Gastroesophageal sphincter (tissue), 4 donors: ENCODE results near the gene SNX9. TPM values are rescaled to one million over a fixed set of nuclear protein-coding genes. Genes with fewer than 3 reads are reported as not detected.
A peak's percentile ranks its signal among the peaks of the same experiment; 100 is the strongest.

Experiments
- ATAC-seq: fragments of 150-250 bp; one replicate; pipeline ENCODE4 v1.9.1; 2016; ENCODE audit warnings: mild to moderate bottlenecking, moderate library complexity
- H3K27ac ChIP-seq, 4 donors: fragments of 200-600 bp; sonication (generic) in 3 of 4; 1 replicate in 3 of 4; 2 replicates in 1 of 4; pipeline ENCODE4 v1.5.1; 2016 to 2019
- H3K27me3 ChIP-seq: fragments of 200-600 bp; sonication (generic); one replicate; pipeline ENCODE4 v1.5.1; 2019
- H3K36me3 ChIP-seq, 2 donors: fragments of 200-600 bp; sonication (generic); one replicate each; pipeline ENCODE4 v1.5.1; 2019; ENCODE audit warnings: control low read depth in 1 of 2
- H3K4me1 ChIP-seq, 3 donors: fragments of 200-600 bp; sonication (generic); 1 replicate in 2 of 3; 2 replicates in 1 of 3; pipeline ENCODE4 v1.5.1; 2016 to 2019; ENCODE audit warnings: control low read depth in 2 of 3
- H3K4me3 ChIP-seq, 2 donors: fragments of 200-600 bp; sonication (generic); one replicate each; pipeline ENCODE4 v1.5.1; 2019; ENCODE audit warnings: mild to moderate bottlenecking in 1 of 2, moderate library complexity in 1 of 2
- H3K9me3 ChIP-seq, 3 donors: fragments of 200-600 bp; sonication (generic); one replicate each; pipeline ENCODE4 v1.5.1; 2017 to 2019; ENCODE audit warnings: control low read depth in 2 of 3
- EP300 ChIP-seq: sonication (generic); formaldehyde crosslinking; IDR thresholded peaks from one replicate; pipeline ENCODE4 v1.6.1; 2017; ENCODE audit warnings: antibody characterized with exemption, mild to moderate bottlenecking
- POLR2A ChIP-seq, 2 donors: fragments of 450-650 bp; IDR thresholded peaks; one replicate each; pipeline ENCODE4 v1.6.1; 2017; ENCODE audit warnings: antibody characterized with exemption in 2 of 2, mild to moderate bottlenecking in 2 of 2, moderate library complexity in 1 of 2
- POLR2AphosphoS5 ChIP-seq: sonication (generic); formaldehyde crosslinking; IDR thresholded peaks from one replicate; pipeline ENCODE4 v1.6.1; 2017; ENCODE audit warnings: antibody characterized with exemption
- WGBS, 2 donors: methylation state at CpG; one replicate each; pipeline ENCODE4 v1.1.5; 2018; ENCODE audit warnings: low coverage in 1 of 2; 5-methylcytosine and 5-hydroxymethylcytosine counted together
- total RNA-seq, 4 donors: library from RNA; depleted of rRNA; stranded (reverse); fragments of >200 nt; gene quantifications; one replicate each; pipeline ENCODE4 v1.1.0, GENCODE V29; 2016
- TF ChIP-seq, protein P1 (sequence below), 4 experiments: fragments of 200-600 bp in 2 of 4; fragments of 450-650 bp in 2 of 4; sonication (generic) in 1 of 4; IDR thresholded peaks; one replicate each; pipeline ENCODE4 v1.5.1; 2017 to 2019; ENCODE audit warnings: antibody characterized with exemption in 4 of 4, mild to moderate bottlenecking in 2 of 4, moderate library complexity in 2 of 4

SNX9 gene
- total RNA-seq, 4 donors from 2014 or later = 68.3 to 101 (median 85.0) TPM

DNA sequence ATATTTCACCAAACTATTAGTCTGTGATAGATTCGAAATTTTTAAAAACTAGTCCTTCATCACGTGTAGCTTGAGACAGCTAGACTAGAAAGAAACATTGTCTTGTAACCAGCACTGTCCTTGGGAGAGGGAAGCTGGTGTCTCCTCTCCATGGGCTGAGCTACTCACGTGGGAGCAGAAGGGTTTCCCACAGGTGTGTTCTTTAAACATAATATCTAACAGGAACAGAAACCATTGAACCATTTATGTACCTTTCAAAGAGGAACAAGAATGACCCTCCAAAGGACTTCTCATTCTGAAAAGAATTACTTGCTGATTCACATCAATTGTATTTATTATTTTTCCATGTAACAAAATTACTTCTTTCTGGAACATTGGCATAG, 86.2 kb downstream of the SNX9 start:
- Histone ChIP-seq H3K27ac (no peak overlapping the region), H3K9me3 (no peaks in the 10 kb centered on the region), H3K36me3 (peaks cover 0 to 68% of the 10 kb centered on the region in 2 donors), H3K27me3 (no peaks in the 10 kb centered on the region), H3K4me3 (no peak overlapping the region), H3K4me1 (peaks cover 0 to 20% (median 8%) of the 10 kb centered on the region in 3 donors)
- TF ChIP-seq EP300 (no peak), POLR2A (IDR thresholded peaks at IDR 0.05) (no peak), POLR2AphosphoS5 (no peak)
- TF ChIP-seq, protein P1, sequence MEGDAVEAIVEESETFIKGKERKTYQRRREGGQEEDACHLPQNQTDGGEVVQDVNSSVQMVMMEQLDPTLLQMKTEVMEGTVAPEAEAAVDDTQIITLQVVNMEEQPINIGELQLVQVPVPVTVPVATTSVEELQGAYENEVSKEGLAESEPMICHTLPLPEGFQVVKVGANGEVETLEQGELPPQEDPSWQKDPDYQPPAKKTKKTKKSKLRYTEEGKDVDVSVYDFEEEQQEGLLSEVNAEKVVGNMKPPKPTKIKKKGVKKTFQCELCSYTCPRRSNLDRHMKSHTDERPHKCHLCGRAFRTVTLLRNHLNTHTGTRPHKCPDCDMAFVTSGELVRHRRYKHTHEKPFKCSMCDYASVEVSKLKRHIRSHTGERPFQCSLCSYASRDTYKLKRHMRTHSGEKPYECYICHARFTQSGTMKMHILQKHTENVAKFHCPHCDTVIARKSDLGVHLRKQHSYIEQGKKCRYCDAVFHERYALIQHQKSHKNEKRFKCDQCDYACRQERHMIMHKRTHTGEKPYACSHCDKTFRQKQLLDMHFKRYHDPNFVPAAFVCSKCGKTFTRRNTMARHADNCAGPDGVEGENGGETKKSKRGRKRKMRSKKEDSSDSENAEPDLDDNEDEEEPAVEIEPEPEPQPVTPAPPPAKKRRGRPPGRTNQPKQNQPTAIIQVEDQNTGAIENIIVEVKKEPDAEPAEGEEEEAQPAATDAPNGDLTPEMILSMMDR (IDR thresholded peaks at IDR 0.05) = no peak
- ATAC-seq = no peak
- whole genome bisulfite sequencing, 2 donors = 86 to 98% methylated on average over 1 to 3 of the region's 3 CpGs

DNA sequence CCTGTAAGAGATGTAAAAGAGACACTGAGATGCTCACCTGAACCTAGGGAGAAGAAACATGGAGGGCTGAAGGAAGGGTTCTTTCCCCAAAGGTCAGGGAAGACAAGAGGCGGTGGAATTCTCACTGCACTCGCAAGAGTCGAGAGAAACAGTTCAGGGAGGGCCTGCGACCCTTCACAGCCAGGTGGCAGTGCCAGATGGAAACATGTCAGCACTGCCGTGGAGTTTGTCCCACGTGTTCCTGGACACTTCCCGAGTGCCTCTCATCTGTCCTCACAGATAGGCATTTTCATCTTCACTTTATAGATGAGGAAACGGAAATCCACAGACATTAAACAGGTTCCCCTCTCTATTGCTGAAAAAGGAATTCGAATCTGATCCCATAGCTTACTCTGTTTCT, 88.2 kb downstream of the SNX9 start:
- no peak overlapping the region for H3K4me3 ChIP-seq
- H3K27me3 ChIP-seq = no peaks in the 10 kb centered on the region
- no peak overlapping the region for H3K27ac ChIP-seq
- 53 to 71% methylated on average over 9 of the region's 9 CpGs for WGBS, 2 donors
- H3K36me3 ChIP-seq = peaks cover 0 to 71% of the 10 kb centered on the region in 2 donors
- H3K9me3 ChIP-seq = no peaks in the 10 kb centered on the region
- peaks cover 0 to 15% (median 8%) of the 10 kb centered on the region in 3 donors for H3K4me1 ChIP-seq
- ATAC-seq = no peak
- no peak for TF ChIP-seq EP300
- TF ChIP-seq, protein P1 (IDR thresholded peaks at IDR 0.05) = peak in 1 of 4 experiments; percentile 27

DNA sequence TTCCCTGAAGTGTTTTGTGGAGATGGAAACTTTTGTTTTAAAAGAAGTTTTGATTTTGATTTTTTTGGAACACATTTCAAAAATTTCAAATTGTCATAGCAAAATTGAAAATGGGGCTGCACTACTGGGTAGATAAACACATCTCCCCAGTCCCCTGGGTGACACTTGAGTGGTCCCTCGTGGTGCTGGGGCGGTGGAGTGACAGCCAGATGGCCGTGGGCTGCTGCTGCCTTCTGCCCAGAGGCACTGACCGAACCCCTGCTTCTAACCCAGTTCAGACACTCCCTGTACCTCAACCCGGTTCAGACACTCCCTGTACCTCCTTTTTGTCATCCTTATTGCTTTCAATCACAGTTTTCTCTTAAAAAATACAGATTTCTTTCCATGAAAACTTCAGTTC, 88.7 kb downstream of the SNX9 start:
- Histone ChIP-seq H3K27ac (peak overlapping the region in 1 of 4 donors; percentile 25), H3K4me1 (peaks cover 0 to 15% (median 8%) of the 10 kb centered on the region in 3 donors), H3K36me3 (peaks cover 0 to 72% of the 10 kb centered on the region in 2 donors), H3K4me3 (no peak overlapping the region), H3K27me3 (no peaks in the 10 kb centered on the region), H3K9me3 (no peaks in the 10 kb centered on the region)
- 42 to 57% methylated on average over 5 of the region's 5 CpGs for WGBS, 2 donors
- TF ChIP-seq, protein P1 (IDR thresholded peaks at IDR 0.05) = no peak
- TF ChIP-seq EP300 (no peak), POLR2AphosphoS5 (no peak), POLR2A (IDR thresholded peaks at IDR 0.05) (no peak)
- no peak for ATAC-seq

DNA sequence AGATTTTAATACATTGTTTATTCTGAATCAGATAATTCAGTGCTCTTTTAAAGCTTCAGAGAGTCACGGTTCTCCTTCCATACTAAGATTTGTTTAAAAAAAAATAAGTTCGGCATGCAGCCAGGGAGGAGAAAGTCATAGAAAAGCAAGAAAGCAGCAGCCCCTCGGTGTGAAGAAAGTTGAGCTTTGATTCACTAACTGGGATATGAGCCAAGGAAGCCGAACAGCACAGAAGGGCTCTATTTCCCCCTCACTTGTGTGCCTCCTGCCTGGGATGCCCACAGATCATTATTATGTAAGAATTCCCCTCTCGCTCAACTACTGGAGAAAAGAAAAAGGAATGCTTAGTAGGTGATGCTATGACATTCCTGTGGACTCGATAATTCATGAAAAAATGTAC, 89.3 kb downstream of the SNX9 start:
- Histone ChIP-seq H3K4me3 (no peak overlapping the region), H3K36me3 (peaks cover 0 to 71% of the 10 kb centered on the region in 2 donors), H3K27me3 (no peaks in the 10 kb centered on the region), H3K27ac (peak overlapping the region in 2 of 4 donors; percentile 13 to 25), H3K9me3 (no peaks in the 10 kb centered on the region), H3K4me1 (peaks cover 0 to 15% (median 8%) of the 10 kb centered on the region in 3 donors)
- TF ChIP-seq, protein P1 (IDR thresholded peaks at IDR 0.05) = no peak
- no peak for TF ChIP-seq EP300
- no peak for TF ChIP-seq POLR2A (IDR thresholded peaks at IDR 0.05)
- no peak for TF ChIP-seq POLR2AphosphoS5
- WGBS, 2 donors = 7 to 14% methylated on average over 6 of the region's 6 CpGs
- no peak for ATAC-seq

DNA sequence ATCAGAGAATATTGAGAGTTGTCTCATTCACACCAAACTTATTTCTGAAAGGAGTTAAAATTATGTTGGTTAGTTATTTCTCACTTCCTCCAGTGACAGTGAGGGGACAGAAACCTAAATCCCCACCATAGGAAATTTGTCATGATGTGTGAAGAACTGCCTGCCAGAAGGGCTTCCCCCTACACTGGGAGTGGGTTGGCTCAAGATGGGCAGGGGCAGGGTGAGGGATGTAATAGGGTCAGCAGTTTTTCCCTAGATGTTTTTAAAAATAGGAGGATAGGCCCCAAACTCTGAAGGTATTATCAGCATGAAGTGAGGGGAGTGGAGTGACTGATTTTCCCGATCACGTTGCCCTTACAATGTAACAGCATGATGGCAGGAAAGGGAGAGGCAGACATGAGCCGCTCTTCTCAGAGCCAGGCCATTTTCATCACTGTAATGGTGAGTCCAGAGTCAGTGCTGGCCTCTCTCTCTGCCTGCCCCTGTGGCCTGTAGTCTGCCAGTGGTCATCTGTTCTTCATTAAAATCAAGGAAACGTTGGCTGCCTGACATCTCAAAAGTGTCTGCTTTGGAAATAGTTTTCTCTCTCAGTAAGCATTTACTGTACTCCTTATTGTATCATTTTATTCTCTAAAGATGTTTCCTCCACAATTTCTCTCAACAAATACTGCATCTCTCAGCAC, 98.8 kb downstream of the SNX9 start:
- no peak for TF ChIP-seq POLR2A (IDR thresholded peaks at IDR 0.05)
- TF ChIP-seq EP300 = no peak
- no peak for TF ChIP-seq POLR2AphosphoS5
- TF ChIP-seq, protein P1 (IDR thresholded peaks at IDR 0.05) = no peak
- Histone ChIP-seq H3K4me3 (no peak overlapping the region), H3K27ac (no peak overlapping the region), H3K27me3 (no peaks in the 10 kb centered on the region), H3K9me3 (no peaks in the 10 kb centered on the region), H3K36me3 (peaks cover 0 to 89% of the 10 kb centered on the region in 2 donors), H3K4me1 (no peaks in the 10 kb centered on the region)
- ATAC-seq = peak; percentile 74
- 47 to 70% methylated on average over 4 of the region's 4 CpGs for WGBS, 2 donors
